ENCODE results near the gene RAB3C.

RAB3C gene

GRCh38 chr5:58828258-58828657 lies 245.4 kb downstream of the RAB3C start:
- H3K4me1 ChIP-seq (ENCODE audit: low read length): no peaks in the 10 kb centered on the region
- DNase-seq: no peak
- H3K9me2 ChIP-seq (replicated peaks; ENCODE audit: insufficient read depth, low read length): no peaks in the 10 kb centered on the region
- H2AFZ ChIP-seq (ENCODE audit: low read length): no peak overlapping the region
- no peaks in the 10 kb centered on the region for H3K36me3 ChIP-seq (replicated peaks; ENCODE audit: insufficient read depth, low read length)
- H3K9me3 ChIP-seq (replicated peaks; ENCODE audit: insufficient read depth, low read length): no peaks in the 10 kb centered on the region
- TF ChIP-seq EZH2phosphoT487 (IDR thresholded peaks at IDR 0.05; ENCODE audit: low read length) (no peak), EZH2 (optimal IDR thresholded peaks at IDR 0.05; ENCODE audit: low read depth, low read length) (no peak)
- TF ChIP-seq, protein P1, sequence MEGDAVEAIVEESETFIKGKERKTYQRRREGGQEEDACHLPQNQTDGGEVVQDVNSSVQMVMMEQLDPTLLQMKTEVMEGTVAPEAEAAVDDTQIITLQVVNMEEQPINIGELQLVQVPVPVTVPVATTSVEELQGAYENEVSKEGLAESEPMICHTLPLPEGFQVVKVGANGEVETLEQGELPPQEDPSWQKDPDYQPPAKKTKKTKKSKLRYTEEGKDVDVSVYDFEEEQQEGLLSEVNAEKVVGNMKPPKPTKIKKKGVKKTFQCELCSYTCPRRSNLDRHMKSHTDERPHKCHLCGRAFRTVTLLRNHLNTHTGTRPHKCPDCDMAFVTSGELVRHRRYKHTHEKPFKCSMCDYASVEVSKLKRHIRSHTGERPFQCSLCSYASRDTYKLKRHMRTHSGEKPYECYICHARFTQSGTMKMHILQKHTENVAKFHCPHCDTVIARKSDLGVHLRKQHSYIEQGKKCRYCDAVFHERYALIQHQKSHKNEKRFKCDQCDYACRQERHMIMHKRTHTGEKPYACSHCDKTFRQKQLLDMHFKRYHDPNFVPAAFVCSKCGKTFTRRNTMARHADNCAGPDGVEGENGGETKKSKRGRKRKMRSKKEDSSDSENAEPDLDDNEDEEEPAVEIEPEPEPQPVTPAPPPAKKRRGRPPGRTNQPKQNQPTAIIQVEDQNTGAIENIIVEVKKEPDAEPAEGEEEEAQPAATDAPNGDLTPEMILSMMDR (IDR thresholded peaks at IDR 0.05; ENCODE audit: low read length): no peak
- H3K27me3 ChIP-seq (replicated peaks; ENCODE audit: insufficient read depth, low read length): no peaks in the 10 kb centered on the region
- no peaks in the 10 kb centered on the region for H4K20me1 ChIP-seq (ENCODE audit: insufficient read depth, low read length)
- no peak overlapping the region for H3K9ac ChIP-seq (ENCODE audit: low read length)
- no peak overlapping the region for H3K4me2 ChIP-seq (ENCODE audit: low read depth, low read length)
- H3F3A ChIP-seq (ENCODE audit: insufficient read depth, low read length): no peaks in the 10 kb centered on the region
- H3K4me3 ChIP-seq (ENCODE audit: low read length): no peak overlapping the region
- no peaks in the 10 kb centered on the region for H3K79me2 ChIP-seq (ENCODE audit: low read length)
- H3K27ac ChIP-seq (ENCODE audit: low read length): no peak overlapping the region

- no peak overlapping the region for H3K4me3 ChIP-seq (ENCODE audit: low read length)
- no peaks in the 10 kb centered on the region for H3K4me1 ChIP-seq (ENCODE audit: low read length)
- H3K4me2 ChIP-seq (ENCODE audit: low read depth, low read length): no peak overlapping the region
- no peaks in the 10 kb centered on the region for H3K27me3 ChIP-seq (replicated peaks; ENCODE audit: insufficient read depth, low read length)
- H4K20me1 ChIP-seq (ENCODE audit: insufficient read depth, low read length): no peaks in the 10 kb centered on the region
- H3K9me2 ChIP-seq (replicated peaks; ENCODE audit: insufficient read depth, low read length): no peaks in the 10 kb centered on the region
- no peak for TF ChIP-seq EZH2phosphoT487 (IDR thresholded peaks at IDR 0.05; ENCODE audit: low read length)
- TF ChIP-seq, protein P1 (IDR thresholded peaks at IDR 0.05; ENCODE audit: low read length): no peak
- no peak for TF ChIP-seq EZH2 (optimal IDR thresholded peaks at IDR 0.05; ENCODE audit: low read depth, low read length)
- no peaks in the 10 kb centered on the region for H3K36me3 ChIP-seq (replicated peaks; ENCODE audit: insufficient read depth, low read length)
- no peaks in the 10 kb centered on the region for H3F3A ChIP-seq (ENCODE audit: insufficient read depth, low read length)
- H2AFZ ChIP-seq (ENCODE audit: low read length): no peak overlapping the region
- no peaks in the 10 kb centered on the region for H3K79me2 ChIP-seq (ENCODE audit: low read length)
- H3K9me3 ChIP-seq (replicated peaks; ENCODE audit: insufficient read depth, low read length): no peaks in the 10 kb centered on the region
- DNase-seq: no peak
- H3K27ac ChIP-seq (ENCODE audit: low read length): no peak overlapping the region
- no peak overlapping the region for H3K9ac ChIP-seq (ENCODE audit: low read length)
These were observed 251.7 kb downstream of the RAB3C start for GRCh38 chr5:58834242-58835225.

GRCh38 chr5:58836351-58836750 lies 253.5 kb downstream of the RAB3C start:
- no peaks in the 10 kb centered on the region for H3K27me3 ChIP-seq (replicated peaks; ENCODE audit: insufficient read depth, low read length)
- no peaks in the 10 kb centered on the region for H3K36me3 ChIP-seq (replicated peaks; ENCODE audit: insufficient read depth, low read length)
- H3K4me1 ChIP-seq (ENCODE audit: low read length): no peaks in the 10 kb centered on the region
- no peaks in the 10 kb centered on the region for H3K9me2 ChIP-seq (replicated peaks; ENCODE audit: insufficient read depth, low read length)
- no peak overlapping the region for H3K27ac ChIP-seq (ENCODE audit: low read length)
- TF ChIP-seq EZH2 (optimal IDR thresholded peaks at IDR 0.05; ENCODE audit: low read depth, low read length): no peak
- TF ChIP-seq, protein P1 (IDR thresholded peaks at IDR 0.05; ENCODE audit: low read length): no peak
- TF ChIP-seq EZH2phosphoT487 (IDR thresholded peaks at IDR 0.05; ENCODE audit: low read length): no peak
- H4K20me1 ChIP-seq (ENCODE audit: insufficient read depth, low read length): no peaks in the 10 kb centered on the region
- H3K9me3 ChIP-seq (replicated peaks; ENCODE audit: insufficient read depth, low read length): no peaks in the 10 kb centered on the region
- H3K79me2 ChIP-seq (ENCODE audit: low read length): no peaks in the 10 kb centered on the region
- no peak for DNase-seq
- no peak overlapping the region for H3K4me2 ChIP-seq (ENCODE audit: low read depth, low read length)
- no peak overlapping the region for H2AFZ ChIP-seq (ENCODE audit: low read length)
- H3K9ac ChIP-seq (ENCODE audit: low read length): no peak overlapping the region
- H3K4me3 ChIP-seq (ENCODE audit: low read length): no peak overlapping the region
- no peaks in the 10 kb centered on the region for H3F3A ChIP-seq (ENCODE audit: insufficient read depth, low read length)
